Activated CD4-positive, alpha-beta memory T cell treated with anti-CD3 and anti-CD28 coated beads, Interleukin-2, amount 10 ng/mL, durations not matched to agents 7 days and 5 days (primary cell): Measurements from ENCODE around the gene HELZ2. TPM values are rescaled to one million over a fixed set of nuclear protein-coding genes. Genes with fewer than 3 reads are reported as not detected.
"Not testable (repeated sequence)": the region's sequence is repeated elsewhere in the genome, so short reads cannot be mapped to it uniquely, and the experiment has no call there.

Source experiments
- CTCF ChIA-PET: fragments of 350-600 bp; sonication (Branson Sonifier 250); formaldehyde crosslinking; loops from one replicate; lab custom pipeline; 2021; ENCODE audit warnings: antibody characterized with exemption, inconsistent platforms; lab: Charles Lee
- POLR2A ChIA-PET: fragments of 350-600 bp; sonication (Branson Sonifier 250); formaldehyde crosslinking; loops from one replicate; lab custom pipeline; 2021; ENCODE audit warnings: antibody characterized with exemption; lab: Charles Lee
- DNase-seq: peaks from one replicate; pipeline ENCODE4 v3.0.0-alpha.2; 2020
- H3K27ac Mint-ChIP-seq: one replicate; pipeline ENCODE4 v1.8.0; 2021; ENCODE audit warnings: mild to moderate bottlenecking, mixed read lengths
- H3K27me3 Mint-ChIP-seq: one replicate; pipeline ENCODE4 v1.8.0; 2021; ENCODE audit warnings: mixed read lengths
- H3K36me3 Mint-ChIP-seq: one replicate; pipeline ENCODE4 v1.8.0; 2021; ENCODE audit warnings: low read depth, mixed read lengths
- H3K4me1 Mint-ChIP-seq: one replicate; pipeline ENCODE4 v1.8.0; 2021; ENCODE audit warnings: mixed read lengths
- H3K4me3 Mint-ChIP-seq: one replicate; pipeline ENCODE4 v1.8.0; 2021; ENCODE audit warnings: mild to moderate bottlenecking, mixed read lengths
- H3K9me3 Mint-ChIP-seq: one replicate; pipeline ENCODE4 v1.8.0; 2021; ENCODE audit warnings: mixed read lengths
- total RNA-seq, 2 experiments: library from RNA; stranded (reverse); gene quantifications; one replicate each; pipeline ENCODE4 v1.2.3, GENCODE V29; 2021

HELZ2 gene
- total RNA-seq, 2 experiments from 2014 or later = 202 to 208 TPM

DNA sequence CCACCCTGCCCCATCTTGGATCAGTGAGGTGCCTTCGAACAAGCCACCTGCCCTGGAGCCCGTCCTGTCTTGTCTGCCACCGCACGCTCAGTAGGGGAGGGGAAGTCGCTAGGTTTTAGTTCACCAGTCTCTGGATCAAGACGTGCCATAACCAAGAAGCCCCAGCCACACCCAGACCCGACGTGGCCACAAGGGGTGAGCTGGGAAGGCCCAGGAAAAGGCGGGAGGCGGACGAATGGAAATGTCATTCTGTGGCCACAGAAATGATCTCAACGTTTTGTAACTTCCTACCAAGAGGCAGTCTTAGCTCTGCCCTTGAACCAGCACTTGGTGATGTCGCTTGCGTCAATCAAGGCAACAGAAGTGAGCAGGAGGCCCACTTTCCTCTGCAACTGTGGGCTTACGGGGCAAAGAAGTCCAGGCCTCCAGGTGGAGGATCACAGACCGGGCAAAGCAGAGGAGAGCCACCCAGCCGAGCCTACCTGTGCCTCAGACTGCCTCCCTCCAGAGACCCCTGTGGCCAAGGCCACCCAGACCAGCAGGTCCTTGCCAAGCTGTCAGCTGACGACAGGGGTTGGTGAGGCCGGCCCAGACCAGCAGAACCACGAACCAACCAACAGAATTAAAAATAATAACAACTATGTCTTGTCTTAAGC, 38.4 kb upstream of the HELZ2 start:
- no peak overlapping the region for H3K4me3 Mint-ChIP-seq
- ChIA-PET CTCF (no interaction called here), POLR2A (interaction anchor here (1.2 kb wide), 1 partner anchor 30 kb away, joined by 4 read pairs; no protein-coding TSS in a partner anchor)
- DNase-seq = no peak
- H3K9me3 Mint-ChIP-seq = no peaks in the 10 kb centered on the region
- H3K36me3 Mint-ChIP-seq = peaks cover 44% of the 10 kb centered on the region
- no peak overlapping the region for H3K27ac Mint-ChIP-seq
- no peaks in the 10 kb centered on the region for H3K27me3 Mint-ChIP-seq
- H3K4me1 Mint-ChIP-seq = peaks cover 1% of the 10 kb centered on the region

GRCh38 chr20:63611646-63612045, 37.6 kb upstream of the HELZ2 start:
- Mint-ChIP-seq H3K4me3 (no peak overlapping the region), H3K9me3 (no peaks in the 10 kb centered on the region), H3K27ac (no peak overlapping the region), H3K36me3 (peaks cover 42% of the 10 kb centered on the region), H3K4me1 (peaks cover 3% of the 10 kb centered on the region), H3K27me3 (no peaks in the 10 kb centered on the region)
- no peak for DNase-seq
- ChIA-PET CTCF (no interaction called here), POLR2A (interaction anchor here (0.7 kb wide), 1 partner anchor 29 kb away, joined by 3 read pairs; no protein-coding TSS in a partner anchor)

GRCh38 chr20:63610581-63611435, 36.8 kb upstream of the HELZ2 start:
- H3K27me3 Mint-ChIP-seq = no peaks in the 10 kb centered on the region
- peaks cover 3% of the 10 kb centered on the region for H3K4me1 Mint-ChIP-seq
- no peak overlapping the region for H3K27ac Mint-ChIP-seq
- H3K4me3 Mint-ChIP-seq = no peak overlapping the region
- DNase-seq = no peak
- POLR2A ChIA-PET = no interaction called here
- no peaks in the 10 kb centered on the region for H3K9me3 Mint-ChIP-seq
- CTCF ChIA-PET = no interaction called here
- H3K36me3 Mint-ChIP-seq = peaks cover 39% of the 10 kb centered on the region

DNA sequence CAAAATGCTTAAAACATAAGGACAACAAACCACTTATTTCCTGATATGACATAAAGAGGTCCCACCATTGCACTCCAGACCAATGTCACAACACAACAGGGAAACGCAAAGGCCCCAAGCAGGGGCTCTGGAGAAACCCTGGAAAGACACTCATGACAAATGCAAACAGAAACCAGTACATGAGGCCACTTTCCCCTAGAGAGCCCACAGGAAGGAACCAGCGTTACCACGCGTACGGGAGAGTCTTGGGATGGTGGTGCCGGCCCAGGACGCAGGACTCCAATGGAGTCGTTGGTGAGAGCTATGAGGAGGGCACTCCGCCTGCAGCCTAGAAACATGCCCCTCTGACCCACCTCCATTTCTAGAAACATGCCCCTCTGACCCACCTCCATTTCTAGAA, 32.6 kb upstream of the HELZ2 start:
- Mint-ChIP-seq H3K4me3 (no peak overlapping the region), H3K27me3 (no peaks in the 10 kb centered on the region), H3K36me3 (peaks cover 35% of the 10 kb centered on the region), H3K4me1 (peaks cover 5% of the 10 kb centered on the region), H3K27ac (no peak overlapping the region), H3K9me3 (no peaks in the 10 kb centered on the region)
- ChIA-PET POLR2A (no interaction called here), CTCF (no interaction called here)
- DNase-seq = no peak

DNA sequence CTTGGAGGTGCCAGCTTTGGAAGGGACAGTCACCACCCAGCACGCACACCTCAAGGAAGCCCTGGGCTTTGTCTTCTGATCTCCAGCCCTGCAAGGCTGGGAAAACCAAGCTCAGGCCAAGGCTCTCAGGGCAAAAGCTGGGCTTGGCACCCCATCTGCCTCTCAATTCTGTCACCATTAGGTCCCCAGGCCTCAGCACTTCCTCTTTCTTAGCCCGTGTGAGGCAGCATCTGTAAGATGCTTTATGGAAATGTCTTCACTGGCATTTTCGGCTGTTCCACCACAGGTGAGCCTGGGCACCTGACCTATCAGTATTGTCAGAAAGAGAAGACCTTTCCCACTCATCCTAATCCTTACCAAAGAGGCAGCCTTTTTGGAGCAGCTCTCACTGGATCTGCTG, 28.3 kb upstream of the HELZ2 start:
- H3K27ac Mint-ChIP-seq = peak overlapping the region; percentile 40
- H3K4me1 Mint-ChIP-seq = peaks cover 6% of the 10 kb centered on the region
- H3K4me3 Mint-ChIP-seq = no peak overlapping the region
- DNase-seq = no peak
- ChIA-PET CTCF (interaction anchor here (1.0 to 1.1 kb wide), 2 partner anchors 14 to 39 kb away, joined by 3 read pairs; no protein-coding TSS in a partner anchor), POLR2A (interaction anchor here (1.1 kb wide), 1 partner anchor 19 kb away, joined by 3 read pairs; no protein-coding TSS in a partner anchor)
- H3K36me3 Mint-ChIP-seq = peaks cover 55% of the 10 kb centered on the region
- no peaks in the 10 kb centered on the region for H3K27me3 Mint-ChIP-seq
- no peaks in the 10 kb centered on the region for H3K9me3 Mint-ChIP-seq

- H3K4me1 Mint-ChIP-seq, H3K9me3 Mint-ChIP-seq, H3K27ac Mint-ChIP-seq, H3K27me3 Mint-ChIP-seq, H3K4me3 Mint-ChIP-seq, CTCF ChIA-PET: not testable (repeated sequence)
- H3K36me3 Mint-ChIP-seq = peaks cover 52% of the 10 kb centered on the region
- DNase-seq = peak; percentile 27
- POLR2A ChIA-PET = interaction anchor here (1.1 kb wide), 1 partner anchor 19 kb away, joined by 3 read pairs; no protein-coding TSS in a partner anchor
Observed at GRCh38 chr20:63601679-63602078, 27.6 kb upstream of the HELZ2 start.

GRCh38 chr20:63599396-63600050, 25.5 kb upstream of the HELZ2 start:
- H3K9me3 Mint-ChIP-seq = no peaks in the 10 kb centered on the region
- H3K36me3 Mint-ChIP-seq = peaks cover 58% of the 10 kb centered on the region
- peaks cover 5% of the 10 kb centered on the region for H3K4me1 Mint-ChIP-seq
- no peak for DNase-seq
- POLR2A ChIA-PET = interaction anchor here (0.6 kb wide), 1 partner anchor 303 kb away, joined by 3 read pairs; no protein-coding TSS in a partner anchor
- no peak overlapping the region for H3K4me3 Mint-ChIP-seq
- CTCF ChIA-PET = no interaction called here
- no peaks in the 10 kb centered on the region for H3K27me3 Mint-ChIP-seq
- no peak overlapping the region for H3K27ac Mint-ChIP-seq

- DNase-seq = no peak
- peaks cover 53% of the 10 kb centered on the region for H3K36me3 Mint-ChIP-seq
- H3K4me3 Mint-ChIP-seq = no peak overlapping the region
- ChIA-PET POLR2A (interaction anchor here (1.3 kb wide), 1 partner anchor 21 kb away, joined by 3 read pairs; no protein-coding TSS in a partner anchor), CTCF (no interaction called here)
- no peaks in the 10 kb centered on the region for H3K27me3 Mint-ChIP-seq
- no peaks in the 10 kb centered on the region for H3K9me3 Mint-ChIP-seq
- H3K27ac Mint-ChIP-seq = no peak overlapping the region
- H3K4me1 Mint-ChIP-seq = peaks cover 5% of the 10 kb centered on the region
Observed at GRCh38 chr20:63598479-63599395, 24.7 kb upstream of the HELZ2 start.

DNA sequence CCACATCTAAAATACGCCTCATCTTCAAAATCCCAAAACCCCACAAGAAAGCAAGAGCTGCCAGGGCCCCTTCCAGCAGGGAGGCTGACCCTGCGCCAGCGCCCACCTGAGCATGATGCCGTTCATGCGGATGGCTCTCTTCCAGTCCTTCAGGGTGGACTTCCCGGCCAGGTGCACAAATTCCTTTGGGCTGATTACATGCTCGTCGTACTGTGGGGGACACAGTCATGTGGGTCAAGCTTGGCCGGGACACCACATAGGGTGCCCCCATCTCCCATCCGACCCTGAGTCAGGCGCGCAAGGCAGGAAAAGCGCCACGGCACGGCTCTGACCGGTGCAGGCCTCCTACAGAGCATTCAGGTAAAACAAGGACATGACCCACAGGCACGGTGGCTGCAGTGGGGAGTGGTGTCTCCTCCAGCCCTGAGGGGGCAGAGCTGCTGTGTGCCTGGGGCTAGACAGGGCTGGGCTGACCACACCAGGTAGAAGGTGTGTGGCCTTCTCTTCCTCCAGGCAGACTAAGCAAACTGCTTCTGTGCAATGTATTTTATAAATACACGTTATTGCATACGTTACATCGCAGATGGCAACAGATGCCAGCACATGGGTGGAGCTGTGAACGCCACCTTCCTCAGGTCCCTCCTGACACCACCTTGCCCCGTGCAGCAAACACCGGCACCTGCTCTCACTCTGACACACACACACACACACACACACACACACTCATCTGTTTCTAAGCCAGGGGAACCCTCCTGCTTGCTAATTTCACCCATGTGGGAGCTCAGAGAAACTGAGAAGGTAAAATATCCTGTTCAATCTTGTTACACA, 23.8 kb upstream of the HELZ2 start:
- Mint-ChIP-seq H3K27me3 (no peaks in the 10 kb centered on the region), H3K27ac (no peak overlapping the region), H3K9me3 (no peaks in the 10 kb centered on the region), H3K36me3 (peaks cover 54% of the 10 kb centered on the region), H3K4me1 (peaks cover 4% of the 10 kb centered on the region), H3K4me3 (no peak overlapping the region)
- POLR2A ChIA-PET = interaction anchor here (1.3 kb wide), 1 partner anchor 22 kb away, joined by 3 read pairs; no protein-coding TSS in a partner anchor
- DNase-seq = no peak
- CTCF ChIA-PET = no interaction called here

GRCh38 chr20:63596423-63596822, 22.4 kb upstream of the HELZ2 start:
- ChIA-PET CTCF (no interaction called here), POLR2A (no interaction called here)
- H3K9me3 Mint-ChIP-seq = no peaks in the 10 kb centered on the region
- H3K27ac Mint-ChIP-seq = no peak overlapping the region
- no peak for DNase-seq
- peaks cover 44% of the 10 kb centered on the region for H3K36me3 Mint-ChIP-seq
- no peaks in the 10 kb centered on the region for H3K27me3 Mint-ChIP-seq
- H3K4me3 Mint-ChIP-seq = no peak overlapping the region
- H3K4me1 Mint-ChIP-seq = peaks cover 1% of the 10 kb centered on the region

DNA sequence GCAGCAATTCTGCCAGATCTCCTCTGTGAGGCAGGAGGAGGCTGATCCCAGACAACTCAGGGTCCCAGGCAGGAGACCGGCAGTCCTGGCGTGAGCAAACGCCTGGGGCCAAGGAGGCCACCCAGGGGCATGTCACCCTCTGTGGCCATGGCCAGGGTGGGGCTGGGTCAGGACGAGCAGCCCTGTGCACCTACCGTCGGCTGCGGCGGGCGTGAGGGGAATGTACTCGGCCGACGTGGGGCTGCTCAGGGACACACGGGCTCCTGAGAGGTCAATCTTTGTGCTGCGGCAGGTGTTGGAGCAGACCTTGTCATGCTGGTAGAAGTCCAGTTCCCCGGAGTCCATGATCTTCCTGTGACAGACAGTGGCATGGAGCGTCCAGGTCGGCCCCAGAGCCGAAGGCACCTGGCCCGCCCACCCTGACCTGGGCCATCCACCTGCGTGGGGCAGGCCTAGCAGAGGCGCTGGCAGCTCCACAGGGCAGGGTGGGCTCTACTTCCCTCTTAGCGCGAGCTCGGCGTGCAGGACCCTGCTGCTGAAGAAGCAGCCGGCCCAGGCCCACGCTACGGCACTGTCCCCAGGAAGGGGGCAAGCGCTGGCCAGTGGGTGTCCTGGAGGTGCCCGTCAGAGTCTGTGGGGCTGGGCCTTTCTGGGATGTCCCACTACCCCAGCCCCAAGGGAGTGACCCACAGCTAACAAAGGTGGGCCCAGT, 21.5 kb upstream of the HELZ2 start:
- ChIA-PET CTCF (no interaction called here), POLR2A (no interaction called here)
- no peak for DNase-seq
- Mint-ChIP-seq H3K36me3 (peaks cover 49% of the 10 kb centered on the region), H3K27me3 (no peaks in the 10 kb centered on the region), H3K9me3 (no peaks in the 10 kb centered on the region), H3K4me1 (no peaks in the 10 kb centered on the region), H3K4me3 (no peak overlapping the region), H3K27ac (no peak overlapping the region)
